ENCODE data around the gene FADS3. TPM values are rescaled to one million over a fixed set of nuclear protein-coding genes. Genes with fewer than 3 reads are reported as not detected.

Gene FADS3
- total RNA-seq, 1 donor from 2014 or later: 9.7 TPM

DNA sequence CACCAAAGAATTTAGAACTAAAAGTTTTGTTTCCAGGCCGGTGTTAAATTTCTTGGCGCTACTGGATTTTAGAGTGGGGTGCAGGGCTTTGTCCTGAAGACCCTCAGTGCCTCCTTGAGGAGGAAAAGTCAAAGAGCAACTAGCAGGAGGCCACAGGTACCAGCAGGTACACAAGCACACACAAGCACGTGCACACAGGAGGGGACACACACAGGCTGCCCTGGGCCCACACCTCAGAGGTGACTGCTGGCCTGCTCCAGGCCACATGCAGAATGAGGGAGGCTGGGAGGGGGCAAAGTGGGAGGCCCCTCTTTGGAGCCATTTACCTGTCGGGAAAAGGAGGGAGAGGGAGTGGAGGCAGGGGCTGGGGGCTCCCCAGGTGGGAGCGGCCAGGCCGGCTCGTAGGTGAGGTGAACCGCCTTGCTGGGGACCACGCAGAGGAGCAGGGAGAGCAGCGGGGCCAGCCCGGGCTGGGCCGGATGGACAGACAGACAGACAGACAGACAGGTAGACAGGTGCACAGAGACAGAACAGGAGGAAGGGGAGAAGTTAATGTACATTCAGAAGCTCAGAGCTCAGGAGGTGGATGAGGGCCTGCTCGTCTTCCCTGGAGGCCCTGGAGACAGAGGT is 13.8 kb upstream of the FADS3 start:
- Mint-ChIP-seq H3K27ac (ENCODE audit: unreplicated experiment) (no peak overlapping the region), H3K4me3 (ENCODE audit: unreplicated experiment) (no peak overlapping the region)

DNA sequence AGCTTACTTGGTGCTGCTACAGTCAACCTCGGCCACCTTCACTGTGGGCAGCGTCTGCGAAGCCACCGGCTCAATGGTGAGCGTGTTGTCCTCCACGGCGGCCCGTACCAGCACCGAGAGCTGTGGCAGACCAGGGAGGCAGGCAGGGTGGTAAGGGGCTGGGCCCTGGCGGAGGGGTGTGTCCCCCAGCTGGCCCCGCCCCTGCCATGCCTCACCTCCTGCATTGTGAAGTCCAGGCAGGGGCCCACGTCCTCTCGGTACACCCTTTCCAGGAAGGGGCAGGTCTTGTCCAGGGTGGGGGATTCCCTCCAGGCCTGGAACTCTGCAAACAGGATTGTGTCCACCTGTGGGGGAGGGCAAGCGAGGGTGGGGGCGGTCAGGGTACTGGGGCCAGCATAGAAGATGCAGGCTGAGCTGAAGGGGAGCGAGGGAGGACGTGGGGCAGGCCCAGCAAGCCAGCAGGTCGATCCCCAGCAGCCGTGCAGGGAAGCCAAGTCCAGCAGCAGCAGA is 13.2 kb upstream of the FADS3 start:
- H3K27me3 Mint-ChIP-seq (ENCODE audit: unreplicated experiment): peaks cover 2% of the 10 kb centered on the region
- no peaks in the 10 kb centered on the region for H3K36me3 Mint-ChIP-seq (ENCODE audit: unreplicated experiment)
- H3K27ac Mint-ChIP-seq (ENCODE audit: unreplicated experiment): no peak overlapping the region
- no peaks in the 10 kb centered on the region for H3K4me1 Mint-ChIP-seq (ENCODE audit: low read depth, unreplicated experiment)
- H3K9me3 Mint-ChIP-seq (ENCODE audit: unreplicated experiment): peaks cover 2% of the 10 kb centered on the region
- TF ChIP-seq CTCF (IDR thresholded peaks at IDR 0.05; ENCODE audit: partially characterized antibody, unreplicated experiment): no peak
- DNase-seq: no peak
- no peak overlapping the region for H3K4me3 Mint-ChIP-seq (ENCODE audit: unreplicated experiment)

More for the DNA sequence above, 13.8 kb upstream of the FADS3 start:
- Mint-ChIP-seq H3K4me1 (ENCODE audit: low read depth, unreplicated experiment) (no peaks in the 10 kb centered on the region), H3K9me3 (ENCODE audit: unreplicated experiment) (peaks cover 2% of the 10 kb centered on the region), H3K36me3 (ENCODE audit: unreplicated experiment) (no peaks in the 10 kb centered on the region), H3K27me3 (ENCODE audit: unreplicated experiment) (peaks cover 2% of the 10 kb centered on the region)
- no peak for DNase-seq
- no peak for TF ChIP-seq CTCF (IDR thresholded peaks at IDR 0.05; ENCODE audit: partially characterized antibody, unreplicated experiment)

GRCh38 chr11:61903845-61904244 is 12.5 kb upstream of the FADS3 start:
- Mint-ChIP-seq H3K4me1 (ENCODE audit: low read depth, unreplicated experiment) (peaks cover 3% of the 10 kb centered on the region), H3K27me3 (ENCODE audit: unreplicated experiment) (peaks cover 2% of the 10 kb centered on the region), H3K9me3 (ENCODE audit: unreplicated experiment) (peaks cover 2% of the 10 kb centered on the region), H3K36me3 (ENCODE audit: unreplicated experiment) (no peaks in the 10 kb centered on the region), H3K27ac (ENCODE audit: unreplicated experiment) (no peak overlapping the region), H3K4me3 (ENCODE audit: unreplicated experiment) (no peak overlapping the region)
- DNase-seq: no peak
- TF ChIP-seq CTCF (IDR thresholded peaks at IDR 0.05; ENCODE audit: partially characterized antibody, unreplicated experiment): no peak

DNA sequence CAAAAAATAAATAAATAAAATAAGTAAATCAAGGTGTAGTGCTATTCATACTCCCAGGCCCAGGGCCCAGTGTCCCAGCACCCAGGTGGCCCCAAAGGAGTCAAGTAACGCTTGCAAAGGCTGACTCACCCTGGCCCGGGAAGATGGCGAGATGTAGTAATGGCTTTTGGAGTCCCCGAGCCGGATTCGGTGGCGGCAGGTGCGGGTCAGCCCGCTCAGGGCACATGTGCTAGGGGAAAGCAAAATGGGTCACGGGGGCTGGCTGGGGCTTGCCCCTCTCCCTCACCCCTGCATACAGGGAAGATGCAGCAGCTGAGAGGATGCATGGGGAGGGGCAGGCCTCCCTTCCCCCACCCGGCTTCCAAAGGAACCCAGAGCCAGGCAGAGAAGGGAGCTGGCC is 11.0 kb upstream of the FADS3 start:
- Mint-ChIP-seq H3K4me3 (ENCODE audit: unreplicated experiment) (no peak overlapping the region), H3K27ac (ENCODE audit: unreplicated experiment) (no peak overlapping the region), H3K9me3 (ENCODE audit: unreplicated experiment) (peaks cover 5% of the 10 kb centered on the region), H3K4me1 (ENCODE audit: low read depth, unreplicated experiment) (peaks cover 9% of the 10 kb centered on the region), H3K27me3 (ENCODE audit: unreplicated experiment) (peaks cover 2% of the 10 kb centered on the region), H3K36me3 (ENCODE audit: unreplicated experiment) (no peaks in the 10 kb centered on the region)
- TF ChIP-seq CTCF (IDR thresholded peaks at IDR 0.05; ENCODE audit: partially characterized antibody, unreplicated experiment): no peak
- DNase-seq: no peak

DNA sequence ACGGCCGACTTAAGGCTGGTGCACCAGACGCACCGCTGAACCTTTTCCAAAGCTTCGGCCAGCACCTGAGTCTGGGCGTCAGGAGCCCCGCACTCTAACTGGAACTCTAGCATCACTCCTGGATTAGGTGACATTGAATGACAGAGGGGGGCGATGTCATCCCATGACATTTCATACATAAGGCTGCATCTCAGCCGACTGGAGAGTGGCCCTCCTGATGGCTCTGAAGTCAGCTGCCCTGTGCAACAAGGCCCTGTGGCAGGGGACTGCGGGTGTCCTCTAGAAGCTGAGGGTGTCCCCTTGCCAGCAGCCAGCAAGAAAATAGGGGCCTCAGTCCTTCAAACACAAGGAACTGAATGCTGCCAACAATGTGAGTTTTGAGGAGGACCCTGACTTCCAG is 10.1 kb upstream of the FADS3 start:
- Mint-ChIP-seq H3K4me3 (ENCODE audit: unreplicated experiment) (no peak overlapping the region), H3K4me1 (ENCODE audit: low read depth, unreplicated experiment) (peaks cover 9% of the 10 kb centered on the region), H3K36me3 (ENCODE audit: unreplicated experiment) (no peaks in the 10 kb centered on the region), H3K27ac (ENCODE audit: unreplicated experiment) (no peak overlapping the region), H3K27me3 (ENCODE audit: unreplicated experiment) (peaks cover 2% of the 10 kb centered on the region), H3K9me3 (ENCODE audit: unreplicated experiment) (peaks cover 5% of the 10 kb centered on the region)
- no peak for TF ChIP-seq CTCF (IDR thresholded peaks at IDR 0.05; ENCODE audit: partially characterized antibody, unreplicated experiment)
- no peak for DNase-seq

All from glutamatergic neuron (in vitro differentiated cells).